HG03159 (cell line): ENCODE results near the gene LARP4B.

ENCODE experiments used
- ATAC-seq: cut with Tn5 transposase; IDR thresholded peaks from one replicate; pipeline ENCODE4 v1.9.1; 2021; ENCODE audit warnings: mild to moderate bottlenecking, moderate library complexity; ENCODE audit not compliant: unreplicated experiment

The LARP4B gene

DNA sequence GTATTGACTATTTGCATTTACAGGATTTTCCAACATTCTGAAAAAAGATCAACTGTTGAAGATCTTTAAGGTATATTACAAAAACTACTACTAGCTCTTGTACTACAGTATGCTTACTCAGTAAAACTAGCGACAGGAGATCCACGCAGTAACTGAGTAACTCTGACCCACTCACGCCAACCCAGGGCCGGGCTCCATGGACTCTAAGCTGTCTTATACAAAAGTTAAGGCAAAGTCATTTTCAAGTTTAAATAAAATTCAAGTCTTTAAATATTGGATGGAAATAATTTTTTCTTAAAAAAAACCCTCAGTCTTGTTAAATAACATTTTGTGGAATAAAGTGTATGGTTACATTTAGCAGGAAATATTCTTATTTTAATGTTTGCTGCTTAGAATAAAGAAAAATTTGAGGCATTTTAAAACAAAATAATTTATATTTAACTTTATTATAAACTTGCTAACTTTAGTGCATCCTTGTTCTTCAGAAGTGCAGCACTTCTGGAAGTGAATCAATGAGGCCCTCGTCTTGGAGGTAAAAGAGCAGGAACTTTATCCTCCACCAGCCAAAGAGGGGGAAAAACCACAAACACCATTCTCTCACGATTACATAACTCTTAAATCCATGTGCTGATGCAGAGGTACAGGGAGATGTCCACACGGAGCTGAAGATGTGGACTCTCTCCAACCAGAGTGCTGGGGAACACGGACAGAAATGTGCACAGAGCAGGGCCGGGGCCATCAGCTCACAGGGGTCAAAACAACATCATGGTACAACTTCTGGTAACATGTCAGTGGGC lies 119.9 kb downstream of the LARP4B start:
- no peak for ATAC-seq

DNA sequence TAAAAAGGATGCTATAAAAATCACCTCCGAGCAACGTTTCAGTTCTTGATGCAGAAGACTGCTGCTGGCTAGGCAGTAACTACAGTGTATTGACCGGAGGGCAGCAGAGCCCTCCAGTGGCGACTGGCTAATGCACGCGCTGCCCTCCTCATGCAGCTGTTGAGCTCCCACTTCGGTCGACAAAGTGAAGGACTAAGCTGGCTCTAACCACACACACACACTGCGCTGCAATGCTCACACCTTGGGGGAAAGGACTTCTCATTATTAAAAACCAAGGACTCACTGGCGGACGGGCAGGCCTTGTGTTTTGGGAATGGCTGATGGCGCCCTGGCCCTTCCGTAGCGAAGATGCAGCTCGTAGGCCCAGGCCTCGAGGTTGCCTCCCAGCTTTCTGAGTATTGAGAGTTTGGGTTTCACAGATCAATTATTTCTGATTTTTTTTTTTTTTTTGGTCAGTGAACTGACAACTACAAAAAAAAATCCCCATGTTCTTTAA lies 121.1 kb downstream of the LARP4B start:
- ATAC-seq = no peak

DNA sequence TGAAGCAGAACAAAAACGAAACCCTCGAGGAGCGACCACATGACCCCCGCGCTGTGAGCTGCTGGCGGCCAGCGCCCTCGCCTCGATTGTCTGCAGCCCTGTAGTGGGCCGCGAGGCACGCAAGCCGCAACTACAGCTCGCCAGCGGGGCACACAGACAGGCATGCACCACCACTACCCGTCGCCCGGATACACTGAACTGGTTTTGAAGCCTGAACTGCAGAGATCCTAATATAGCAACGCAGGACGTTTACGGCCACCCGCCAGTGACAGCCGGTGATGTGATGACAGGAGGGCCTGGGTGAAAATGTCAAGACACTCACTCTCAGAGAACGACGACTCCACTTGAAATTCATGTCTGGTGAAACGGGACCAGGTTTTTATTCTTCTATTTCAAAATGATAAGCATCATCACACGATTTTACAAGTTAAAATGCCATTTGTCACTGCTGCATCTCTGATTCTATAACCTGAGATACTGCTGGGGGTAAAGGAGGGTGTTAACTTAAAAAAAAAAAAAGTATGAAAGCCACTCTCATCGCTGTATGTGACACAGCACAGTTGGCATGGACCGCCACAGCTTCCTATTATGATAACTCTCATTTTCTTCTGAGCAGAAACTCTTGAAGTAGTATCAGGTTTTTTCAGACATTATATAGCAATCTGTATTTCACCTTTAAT lies 121.7 kb downstream of the LARP4B start:
- no peak for ATAC-seq

DNA sequence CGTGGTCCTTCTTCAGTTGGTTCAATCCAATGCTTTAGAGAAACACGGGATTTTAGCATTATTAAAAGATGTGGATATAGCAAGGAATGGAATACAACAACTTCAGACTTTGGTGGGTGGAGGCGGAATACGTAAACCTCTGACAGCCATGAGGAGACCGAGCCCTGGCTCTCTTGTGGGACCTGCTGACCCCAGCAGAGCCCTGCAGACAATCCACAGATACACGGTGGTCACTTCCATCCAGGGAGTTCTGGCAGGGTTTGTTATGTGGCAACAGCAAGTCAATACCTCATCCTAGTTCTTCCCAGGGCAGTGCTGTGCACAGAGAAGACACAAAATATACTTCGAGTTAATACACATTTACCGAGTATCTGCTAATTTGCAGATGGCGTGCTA lies 123.5 kb downstream of the LARP4B start:
- ATAC-seq = no peak

DNA sequence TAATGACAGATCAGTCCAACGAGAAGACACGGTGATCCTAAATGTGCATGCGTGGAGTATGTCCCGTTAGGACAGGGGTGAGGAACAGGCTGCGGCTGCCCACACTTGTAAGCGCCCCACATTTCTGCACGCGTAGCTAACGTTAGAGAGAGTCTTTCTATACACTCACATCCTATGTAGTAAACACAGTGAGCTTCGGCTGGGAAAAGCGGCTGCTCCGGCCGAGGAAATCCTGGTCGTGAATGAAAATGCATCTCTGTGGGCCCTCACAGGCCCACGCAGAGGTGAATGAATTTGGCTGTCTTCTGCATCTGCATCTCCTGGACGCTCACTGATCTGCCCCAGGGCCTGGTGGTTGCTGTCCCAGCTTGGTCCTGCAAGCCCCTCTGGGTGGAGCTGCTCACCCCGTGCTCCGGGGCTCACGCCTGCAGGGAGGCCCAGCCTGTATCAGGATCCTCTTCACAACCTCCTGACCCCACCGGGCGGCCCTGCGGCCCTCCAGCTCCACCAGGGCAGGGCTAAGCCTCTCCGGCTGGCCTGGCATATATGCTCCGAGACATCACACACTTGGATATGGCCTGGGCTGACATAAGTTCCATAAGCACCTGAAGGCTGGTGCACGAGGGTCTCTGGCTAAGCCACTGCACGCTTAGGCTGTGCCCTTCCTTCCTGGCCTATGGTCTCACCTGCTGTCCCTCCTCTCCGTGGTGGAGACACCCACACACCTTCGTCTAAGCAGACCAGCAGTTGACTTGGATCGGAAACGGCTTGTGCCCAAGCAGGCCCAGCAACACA lies 124.1 kb downstream of the LARP4B start:
- no peak for ATAC-seq

DNA sequence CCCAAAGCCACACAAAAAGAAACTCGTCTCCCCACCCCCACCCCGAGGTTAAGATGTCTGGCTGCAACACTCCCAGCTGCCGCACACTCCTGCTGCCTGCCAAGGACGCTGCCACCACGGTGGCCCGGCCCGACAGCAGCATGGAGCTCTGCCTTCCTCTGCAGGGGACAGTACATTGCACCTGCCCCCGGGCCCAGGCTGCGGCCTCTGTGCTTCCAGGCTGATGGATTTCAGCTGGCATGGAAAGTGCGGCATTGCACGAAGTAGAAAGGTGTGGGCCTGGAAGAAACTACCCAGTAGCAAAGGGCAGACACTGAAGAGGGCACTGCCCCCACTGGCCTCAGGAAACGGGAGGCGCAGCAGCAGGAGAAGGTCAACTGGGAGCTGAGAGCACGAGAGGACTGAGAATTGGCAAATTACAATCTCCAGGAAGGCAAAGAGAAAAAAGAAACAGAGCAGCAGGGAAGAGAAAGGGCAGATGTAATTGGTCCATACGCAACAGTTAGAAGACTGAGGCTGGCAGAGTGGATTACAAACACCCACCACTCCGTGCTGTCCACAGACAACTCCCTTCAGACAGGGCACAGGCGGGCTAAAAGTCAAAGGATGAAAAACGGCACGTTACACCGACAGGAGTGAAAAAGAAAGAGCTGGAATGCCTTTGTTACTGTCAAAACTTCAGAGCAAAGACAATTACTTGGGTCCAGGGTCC lies 124.9 kb downstream of the LARP4B start:
- no peak for ATAC-seq

DNA sequence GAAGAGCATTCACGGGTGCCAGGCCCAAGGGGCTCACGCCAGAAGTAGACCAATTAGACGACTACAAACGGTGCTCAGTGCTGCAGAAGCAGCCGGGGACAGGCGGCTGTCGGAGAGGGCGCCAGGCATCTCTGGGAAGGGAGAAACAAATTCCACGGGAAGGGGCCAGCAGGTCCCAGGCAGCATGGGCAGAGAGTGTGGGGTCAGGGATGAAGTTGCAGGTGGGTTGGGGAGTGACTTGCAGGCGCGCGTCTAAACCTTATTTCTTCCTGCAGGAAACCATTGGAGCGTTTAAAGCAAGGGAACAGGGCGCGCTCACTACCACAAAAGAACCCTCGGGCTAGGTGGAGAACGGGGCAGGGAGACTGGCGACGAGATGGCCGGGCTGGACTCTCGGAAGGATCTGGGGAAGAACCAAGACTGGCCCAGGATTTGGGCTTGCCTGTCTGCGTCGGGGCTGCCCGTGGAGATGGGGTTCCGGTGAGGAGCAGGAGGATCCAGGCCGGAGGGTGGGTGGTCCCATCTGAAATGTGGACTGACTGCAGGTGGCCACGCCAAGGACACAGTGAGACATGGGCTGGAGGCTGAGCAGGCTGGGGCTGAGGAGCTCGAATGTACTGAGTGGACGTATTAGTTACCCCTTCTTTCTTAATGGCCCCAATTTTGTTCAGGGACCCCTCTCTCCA lies 125.7 kb downstream of the LARP4B start:
- ATAC-seq = no peak

DNA sequence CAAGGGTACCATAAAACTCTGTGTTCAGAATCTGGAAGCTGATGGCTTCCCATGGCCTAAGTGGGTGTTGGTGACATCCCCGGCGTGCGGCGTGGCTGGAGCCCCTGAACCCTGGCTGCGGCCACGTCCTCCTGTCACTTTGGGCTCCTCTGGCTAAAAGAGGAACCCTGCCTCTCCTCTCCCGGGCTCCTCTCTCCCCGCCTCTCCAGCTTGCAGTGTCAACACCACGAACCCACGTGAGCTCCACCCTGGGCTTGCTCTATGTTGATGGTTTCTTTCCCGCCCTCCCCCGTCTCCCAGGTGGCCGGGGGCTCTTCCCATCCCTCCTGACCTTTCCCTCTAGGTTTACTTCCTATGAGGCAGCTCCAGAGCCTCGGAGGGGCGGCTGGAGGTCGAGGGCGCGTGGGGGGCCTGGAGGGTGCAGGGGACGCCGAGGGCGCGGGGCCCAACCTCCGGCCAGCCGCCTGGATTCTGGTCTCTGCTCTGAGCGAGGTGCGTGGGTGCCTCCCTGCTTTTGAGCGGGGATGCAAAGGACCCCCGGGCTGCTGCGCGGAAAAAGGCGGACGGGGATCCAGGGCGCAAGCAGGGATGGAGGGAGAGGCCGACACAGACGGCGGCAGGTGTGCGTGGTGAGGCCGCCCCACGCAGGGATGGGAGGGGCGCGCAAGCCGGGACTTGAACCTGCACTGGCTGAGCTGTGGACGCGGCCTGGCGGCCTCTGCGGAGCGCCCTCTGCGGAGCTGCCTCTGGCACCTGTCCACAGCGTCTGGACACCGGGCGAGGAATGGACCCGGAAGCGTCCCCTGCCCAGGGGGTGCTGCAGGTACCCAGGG lies 126.5 kb downstream of the LARP4B start:
- no peak for ATAC-seq

DNA sequence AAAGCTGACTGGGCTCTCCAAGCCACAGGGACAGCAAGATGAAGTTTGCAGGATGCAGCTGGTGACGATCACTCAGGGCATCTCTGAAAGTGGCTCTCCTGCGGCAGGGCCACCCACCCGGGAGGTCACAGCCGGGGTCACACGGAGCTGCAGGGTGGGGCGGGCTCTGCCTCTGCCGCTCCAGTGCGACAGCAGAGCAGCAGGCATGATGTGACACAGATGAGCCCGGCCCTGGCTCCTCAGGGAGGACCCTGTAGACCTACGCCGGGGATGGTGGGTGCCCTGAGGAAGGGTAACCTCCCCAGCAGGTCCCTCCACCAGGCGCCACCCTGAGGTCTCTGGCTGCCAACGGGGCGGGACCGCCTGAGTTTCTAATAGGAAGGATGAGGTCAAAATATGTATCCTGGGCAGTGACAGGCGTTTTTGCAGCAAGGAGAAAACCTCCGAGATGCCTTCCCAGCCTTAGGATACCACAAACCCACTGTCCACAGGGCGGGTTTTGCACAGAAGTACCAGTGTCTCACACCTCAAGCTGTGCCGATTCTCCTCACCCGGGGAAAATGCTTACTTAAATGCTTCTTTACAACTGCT lies 127.2 kb downstream of the LARP4B start:
- no peak for ATAC-seq

DNA sequence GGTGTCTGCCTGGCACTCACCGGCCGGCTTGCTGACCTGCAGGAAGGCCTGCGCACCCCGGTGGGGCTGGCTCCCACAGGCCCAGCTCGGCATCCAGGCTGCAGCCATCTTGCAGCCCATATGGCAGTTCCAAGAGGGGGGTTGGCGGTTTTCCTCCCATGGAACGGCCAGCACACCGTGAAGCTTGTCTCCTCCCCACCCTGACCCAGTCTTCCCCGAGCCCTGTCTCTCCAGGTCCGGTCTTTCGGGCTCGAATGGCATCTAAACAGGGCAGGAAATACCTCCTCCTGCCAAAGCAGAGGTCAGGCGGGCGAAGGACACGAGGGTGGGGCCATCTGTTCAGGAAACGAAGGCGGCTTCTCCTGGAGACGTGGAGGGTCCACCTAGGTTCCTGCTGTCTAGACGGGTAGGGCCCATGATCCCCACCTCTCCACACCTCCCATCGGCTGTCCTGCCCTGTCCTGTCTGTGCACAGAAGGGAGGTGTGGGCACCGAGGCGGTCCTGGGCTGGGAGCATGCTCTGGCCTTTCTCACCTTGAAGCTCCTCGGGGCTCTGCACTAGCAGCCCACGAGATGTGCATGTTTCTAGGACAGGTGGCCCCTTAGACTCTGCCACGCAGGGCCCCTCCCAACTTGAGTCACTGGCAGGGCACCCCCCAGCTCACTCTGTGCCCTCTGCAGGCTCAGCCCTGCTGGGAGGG lies 128.3 kb downstream of the LARP4B start:
- no peak for ATAC-seq

DNA sequence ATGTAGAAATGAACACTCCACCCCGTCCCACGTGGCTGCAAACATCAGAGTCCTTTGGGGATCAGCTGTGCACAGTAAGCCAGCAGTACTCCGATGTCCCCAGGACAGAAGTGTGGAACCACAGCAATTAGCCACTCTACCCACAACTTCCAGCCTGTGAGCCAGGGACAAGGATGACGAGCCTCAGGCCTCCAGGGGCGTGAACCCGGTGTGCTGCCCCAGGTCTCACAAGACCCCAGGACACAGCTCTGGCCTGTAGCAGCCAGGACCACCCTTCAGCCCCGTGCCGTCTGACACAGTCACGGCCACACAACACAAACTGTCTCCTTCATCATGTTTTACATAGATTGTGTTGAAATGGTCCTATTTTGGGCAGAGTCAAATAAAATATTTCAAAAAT lies 129.0 kb downstream of the LARP4B start:
- ATAC-seq = no peak

DNA sequence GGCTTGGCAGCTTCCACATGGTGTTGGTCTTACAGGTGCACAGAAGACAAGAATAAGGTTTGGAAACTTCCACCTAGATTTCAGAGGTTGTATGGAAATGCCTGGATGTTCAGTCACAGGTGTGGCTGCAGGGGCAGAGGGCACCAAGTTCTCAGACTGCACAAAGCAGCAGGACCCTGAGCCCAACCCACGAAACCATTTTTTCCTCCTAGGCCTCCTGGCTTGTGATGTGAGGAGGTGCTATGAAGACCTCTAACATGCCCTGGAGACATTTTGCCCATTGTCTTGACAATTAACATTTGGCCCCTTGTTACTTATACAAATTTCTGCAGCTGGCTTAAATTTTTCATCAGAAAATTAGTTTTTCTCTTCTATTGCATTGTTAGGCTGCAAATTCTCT lies 134.3 kb downstream of the LARP4B start:
- ATAC-seq = no peak

DNA sequence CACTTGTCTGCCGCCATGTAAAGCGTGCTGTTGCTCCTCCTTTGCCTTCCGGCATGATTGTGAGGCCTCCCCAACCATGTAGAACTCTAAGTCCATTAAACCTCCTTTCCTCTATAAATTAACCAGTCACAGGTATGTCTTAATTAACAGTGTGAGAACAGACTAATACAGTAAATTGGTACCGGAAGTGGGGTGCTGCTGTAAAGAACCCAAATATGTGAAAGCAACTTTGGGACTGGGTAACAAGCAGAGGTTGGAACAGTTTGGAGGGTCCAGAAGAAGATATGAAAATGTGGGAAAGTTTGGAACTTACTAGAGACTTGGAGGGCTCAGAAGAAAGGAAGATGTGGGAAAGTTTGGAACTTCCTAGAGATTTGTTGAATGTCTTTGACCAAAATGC lies 135.3 kb downstream of the LARP4B start:
- no peak for ATAC-seq

DNA sequence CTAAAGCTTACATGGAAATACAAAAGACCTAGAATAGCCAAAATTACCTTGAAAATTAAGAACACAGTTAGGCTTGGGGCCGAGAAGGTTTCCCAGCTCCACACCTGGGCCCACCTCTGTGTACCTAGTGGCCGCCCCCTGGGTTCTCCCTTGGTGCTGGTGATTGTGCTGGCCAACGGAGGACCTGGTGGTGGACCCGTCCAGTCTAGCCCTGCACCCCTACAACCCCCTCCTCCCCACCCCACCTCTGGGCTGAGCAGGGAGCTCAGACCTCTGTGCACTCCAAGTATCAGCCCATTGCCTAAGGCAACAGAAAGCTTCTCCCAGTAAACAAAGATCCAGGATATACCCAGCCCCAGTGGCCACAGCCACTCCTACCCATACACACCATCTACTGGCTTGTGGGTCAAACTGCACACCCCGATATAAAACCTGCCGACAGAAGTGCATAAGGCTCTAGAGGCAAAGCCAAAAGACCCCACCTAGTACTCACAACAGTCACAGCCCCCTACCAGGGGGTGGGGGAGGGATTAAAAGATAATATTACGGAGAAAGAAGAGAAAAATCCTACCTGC lies 137.0 kb downstream of the LARP4B start:
- no peak for ATAC-seq

DNA sequence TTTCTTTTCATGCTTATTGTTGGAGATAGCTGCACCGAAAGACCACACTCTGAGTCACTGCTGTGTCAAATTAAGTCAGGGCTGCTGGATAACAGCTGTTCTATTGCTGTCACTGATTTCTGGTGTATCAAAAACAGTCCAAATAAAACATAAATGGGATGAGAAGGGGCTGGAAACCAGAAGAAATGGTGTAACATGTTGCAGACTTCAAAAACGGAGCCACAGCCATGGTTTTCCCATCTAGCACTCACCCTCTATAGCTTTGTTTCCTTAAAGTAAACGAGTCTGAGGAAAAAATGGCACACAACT lies 138.8 kb downstream of the LARP4B start:
- no peak for ATAC-seq

DNA sequence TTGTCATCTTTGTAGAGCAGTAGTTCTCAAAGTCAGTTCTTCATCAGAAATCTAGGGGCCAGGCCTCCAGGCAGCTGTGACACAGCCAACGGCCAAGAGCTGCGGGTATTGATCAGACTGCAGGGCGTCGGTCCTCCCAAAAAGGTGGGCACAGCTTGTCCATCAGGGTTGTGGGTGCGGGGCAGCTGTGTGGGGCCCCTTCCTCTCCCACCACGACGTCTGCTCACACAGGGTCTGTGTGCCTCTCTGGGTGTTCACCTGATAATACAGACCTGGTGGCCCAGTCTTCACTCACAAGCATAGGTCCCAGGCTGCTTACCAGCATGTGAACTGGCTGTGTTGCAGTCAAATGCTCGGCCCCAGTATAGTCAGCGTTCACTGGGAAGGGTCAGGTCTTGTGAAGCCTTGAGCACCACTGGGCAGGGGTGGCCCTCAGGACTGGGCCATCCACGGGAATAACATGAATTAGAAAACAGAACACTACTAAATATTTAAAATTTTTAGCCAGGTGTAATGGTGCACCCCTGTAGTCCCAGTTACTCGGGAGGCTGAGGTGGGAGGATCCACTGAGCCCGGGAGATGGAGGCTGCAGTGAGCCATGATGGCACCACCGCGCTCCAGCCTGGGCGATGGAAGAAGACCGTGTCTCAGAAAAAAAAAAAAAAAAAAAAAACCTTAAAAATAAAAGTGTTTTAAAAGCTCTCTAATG lies 139.3 kb downstream of the LARP4B start:
- ATAC-seq = no peak

DNA sequence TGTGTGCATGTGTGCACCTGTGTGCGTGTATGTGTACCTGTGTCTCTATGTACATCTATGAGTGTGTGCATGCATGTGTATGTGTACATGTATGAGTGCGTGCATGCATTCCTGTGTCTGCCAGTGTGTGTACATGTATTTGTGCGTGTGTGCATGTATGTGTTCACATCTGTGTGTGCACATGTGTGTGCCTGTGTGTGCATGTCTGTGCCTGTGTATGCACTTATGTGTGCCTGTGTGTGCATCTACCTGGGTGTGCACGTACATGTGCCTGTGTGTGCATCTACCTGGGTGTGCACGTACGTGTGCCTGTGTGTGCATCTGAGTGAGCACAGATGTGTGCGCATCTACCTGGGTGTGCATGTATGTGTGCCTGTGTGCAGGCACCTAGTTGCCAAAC lies 139.9 kb downstream of the LARP4B start:
- no peak for ATAC-seq
